Endothelial cell of umbilical vein (primary cell): Measurements from ENCODE around the gene KRT15. TPM values are rescaled to one million over a fixed set of nuclear protein-coding genes. Genes with fewer than 3 reads are reported as not detected.

Source experiments
- BruUV-seq: library from RNA; stranded (reverse); fragments of 400-500 nt; replicated peaks from 2 replicates; lab custom pipeline; 2021; lab: Mats Ljungman, UMichigan
- CTCF ChIA-PET: fragments of 300-600, 350-600 bp; sonication (Branson Sonifier 250); formaldehyde crosslinking; loops from one replicate; lab custom pipeline; 2021; ENCODE audit warnings: antibody characterized with exemption, inconsistent platforms; lab: Charles Lee
- POLR2A ChIA-PET: fragments of 300-600, 350-600 bp; sonication (Branson Sonifier 250); formaldehyde crosslinking; loops from one replicate; lab custom pipeline; 2021; ENCODE audit warnings: antibody characterized with exemption, inconsistent platforms; lab: Charles Lee
- DNase-seq: peaks from one replicate; pipeline ENCODE4 v3.0.0-alpha.2; 2011; ENCODE audit warnings: low read depth, low spot score
- FAIRE-seq: peaks from 2 replicates; lab custom pipeline; 2011; peaks lifted over from hg19 to GRCh38; lab: Jason Lieb, UNC
- H2AFZ ChIP-seq: 2 replicates; pipeline ENCODE4 v1.6.0; 2012; ENCODE audit warnings: low read depth, low read length, control low read depth, inconsistent platforms
- H3K27ac ChIP-seq: 2 replicates; pipeline ENCODE4 v1.5.1; 2011; ENCODE audit warnings: low read depth, mild to moderate bottlenecking, control low read depth, low read length, moderate library complexity; ENCODE audit not compliant: insufficient read depth
- H3K27me3 ChIP-seq, 2 experiments: 2 replicates each; pipeline versions ENCODE4 v1.6.0 to v1.6.1; 2011; ENCODE audit warnings: low read length in 2 of 2, mixed read lengths in 1 of 2; ENCODE audit not compliant: control insufficient read depth in 2 of 2, insufficient read depth in 2 of 2
- H3K36me3 ChIP-seq, 2 experiments: 2 replicates in 1 of 2; 3 replicates in 1 of 2; pipeline ENCODE4 v1.5.1; 2011; ENCODE audit warnings: low read length in 2 of 2, mild to moderate bottlenecking in 1 of 2, moderate library complexity in 1 of 2; ENCODE audit not compliant: control insufficient read depth in 2 of 2, insufficient read depth in 2 of 2; ENCODE audit errors: extremely low read depth in 1 of 2
- H3K4me1 ChIP-seq: 3 replicates; pipeline ENCODE4 v1.5.1; 2011; ENCODE audit warnings: mild to moderate bottlenecking, low read length; ENCODE audit not compliant: control insufficient read depth, insufficient read depth; ENCODE audit errors: extremely low read depth
- H3K4me2 ChIP-seq: 2 replicates; pipeline ENCODE4 v1.6.1; 2011; ENCODE audit warnings: low read length, control low read depth, mixed read lengths; ENCODE audit not compliant: insufficient read depth
- H3K4me3 ChIP-seq, 3 experiments: fragments of 200-600 bp in 1 of 3; sonication (generic), shearing (Covaris generic) in 1 of 3; replicated peaks in 1 of 3; 2 replicates each; pipeline ENCODE4 v1.5.1; 2011 to 2016; ENCODE audit warnings: control low read depth in 3 of 3, low read length in 3 of 3, mild to moderate bottlenecking in 2 of 3, inconsistent platforms in 1 of 3, low read depth in 1 of 3, moderate library complexity in 1 of 3; ENCODE audit not compliant: insufficient read depth in 1 of 3
- H3K79me2 ChIP-seq: 2 replicates; pipeline ENCODE4 v1.6.0; 2012; ENCODE audit warnings: low read length, inconsistent platforms; ENCODE audit not compliant: control insufficient read depth, insufficient read depth
- H3K9ac ChIP-seq: replicated peaks from 2 replicates; pipeline ENCODE3; 2011; ENCODE audit warnings: low read length, control low read depth; ENCODE audit not compliant: insufficient read depth; ENCODE audit errors: extremely low read depth
- H3K9me1 ChIP-seq: replicated peaks from 3 replicates; pipeline ENCODE4 v1.6.0; 2011; ENCODE audit warnings: mild to moderate bottlenecking, low read length; ENCODE audit not compliant: control insufficient read depth, insufficient read depth; ENCODE audit errors: extremely low read depth
- H3K9me3 ChIP-seq: replicated peaks from 2 replicates; pipeline ENCODE4 v1.5.1; 2012; ENCODE audit warnings: low read length, inconsistent platforms; ENCODE audit not compliant: control insufficient read depth, insufficient read depth
- H4K20me1 ChIP-seq: replicated peaks from 2 replicates; pipeline ENCODE3; 2011; ENCODE audit warnings: mild to moderate bottlenecking, low read length; ENCODE audit not compliant: control insufficient read depth, insufficient read depth; ENCODE audit errors: extremely low read depth
- CTCF ChIP-seq, 2 donors: IDR thresholded peaks; 1 replicate in 1 of 2; 2 replicates in 1 of 2; pipeline ENCODE4 v1.5.1; 2011; ENCODE audit warnings: low read length in 2 of 2, mild to moderate bottlenecking in 2 of 2, moderate library complexity in 2 of 2, control low read depth in 1 of 2, inconsistent platforms in 1 of 2, low read depth in 1 of 2; ENCODE audit not compliant: insufficient read depth in 1 of 2; ENCODE audit errors: extremely low read depth in 1 of 2
- EZH2 ChIP-seq: IDR thresholded peaks from 2 replicates; pipeline ENCODE4 v1.6.1; 2012; ENCODE audit warnings: borderline replicate concordance, low read depth, mild to moderate bottlenecking, moderate library complexity, low read length, inconsistent platforms; ENCODE audit not compliant: severe bottlenecking
- FOS ChIP-seq: IDR thresholded peaks from 2 replicates; pipeline ENCODE4 v1.6.1; 2011; ENCODE audit warnings: mild to moderate bottlenecking, low read length, moderate library complexity, borderline replicate concordance; ENCODE audit not compliant: insufficient read depth
- GATA2 ChIP-seq: IDR thresholded peaks from 2 replicates; pipeline ENCODE4 v1.7.0; 2011; ENCODE audit warnings: low read depth, mild to moderate bottlenecking, moderate library complexity, mixed read lengths, low read length; ENCODE audit not compliant: insufficient read length, insufficient read depth
- JUN ChIP-seq: IDR thresholded peaks from 2 replicates; pipeline ENCODE4 v1.6.1; 2011; ENCODE audit warnings: borderline replicate concordance, low read depth; ENCODE audit not compliant: insufficient read length, insufficient read depth
- MAX ChIP-seq: IDR thresholded peaks from 2 replicates; pipeline ENCODE4 v1.6.1; 2011; ENCODE audit not compliant: insufficient read depth, insufficient read length
- MYC ChIP-seq: IDR thresholded peaks from one replicate; pipeline ENCODE4 v1.6.1; 2011; ENCODE audit warnings: mild to moderate bottlenecking, low read depth, low read length
- POLR2A ChIP-seq: IDR thresholded peaks from 2 replicates; pipeline ENCODE4 v1.6.1; 2012; ENCODE audit warnings: low read depth, mild to moderate bottlenecking, control low read depth, low read length
- POLR2AphosphoS5 ChIP-seq: IDR thresholded peaks from 2 replicates; pipeline ENCODE4 v1.6.1; 2012; ENCODE audit warnings: low read depth, mild to moderate bottlenecking, control low read depth, low read length, moderate library complexity; ENCODE audit not compliant: insufficient read depth
- dilution Hi-C: fragments of 300-500 bp; cut with MboI; formaldehyde crosslinking; loops from one replicate; pipeline ENCODE4 v1.15.0; 2019; ENCODE audit warnings: low sequenced_read_pairs; ENCODE audit not compliant: extremely low pct_ligation_motif_present
- intact Hi-C: fragments of 100-400 bp; cut with micrococcal nuclease; formaldehyde crosslinking; loops from one replicate; pipeline ENCODE4 v1.10.0; 2022
- polyA plus RNA-seq, 4 experiments: library from polyadenylated mRNA; depleted of rRNA in 3 of 4; stranded (reverse) in 3 of 4; unstranded in 1 of 4; fragments of >200 nt; gene quantifications; 2 replicates each; pipeline versions ENCODE4 v1.2.1 to v1.2.3, GENCODE V29; 2011 to 2012; ENCODE audit warnings: missing spikeins in 1 of 4
- total RNA-seq: library from RNA; stranded (reverse); gene quantifications from 2 replicates; pipeline ENCODE4 v1.2.3, GENCODE V29; 2021

KRT15 gene
- total and polyA plus RNA-seq, 2 donors (not counting 3 experiments of a cell fraction or from before 2014, with no cell fraction given) = 0.68 to 2.8 TPM

DNA sequence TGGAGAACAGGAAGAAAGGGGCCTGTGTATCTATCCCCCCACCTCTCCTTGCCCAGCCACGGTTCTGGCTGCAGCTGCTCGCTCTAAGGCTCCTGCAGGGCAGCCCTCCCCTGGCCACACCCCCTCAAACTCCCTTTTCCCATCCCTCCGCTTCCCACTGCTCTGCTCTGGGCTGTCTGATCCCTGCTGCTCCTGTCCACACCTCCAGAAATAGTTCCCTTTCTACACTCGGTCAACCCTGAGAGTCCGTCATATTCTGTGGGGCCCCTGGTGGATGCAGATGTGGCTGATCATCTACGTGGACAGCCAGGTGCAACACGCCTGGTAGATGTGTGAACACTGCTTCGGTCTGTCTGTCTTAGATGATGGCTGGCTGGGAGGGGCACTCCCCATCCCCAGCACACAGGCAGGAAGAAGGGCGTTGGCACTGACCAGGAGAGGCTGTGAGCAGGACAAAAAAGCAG is 28.7 kb upstream of the KRT15 start:
- BruUV-seq = no TSS peak
- peaks cover 19% of the 10 kb centered on the region for H3K4me1 ChIP-seq
- no peak overlapping the region for H3K4me3 ChIP-seq
- H3K79me2 ChIP-seq = no peaks in the 10 kb centered on the region
- H3K4me2 ChIP-seq = no peak overlapping the region
- H3K9me1 ChIP-seq = no peaks in the 10 kb centered on the region
- dilution Hi-C loops = no loop called here
- H3K27ac ChIP-seq = no peak overlapping the region
- CTCF ChIA-PET = interaction anchor here (0.8 to 9.2 kb wide), 18 partner anchors 8 to 692 kb away, joined by 4 to 369 read pairs (median 28); partner anchors contain the start of genes EIF1, KRT15, KRT19 and KRT35
- no peaks in the 10 kb centered on the region for H3K36me3 ChIP-seq
- TF ChIP-seq MYC = no peak
- no peak for TF ChIP-seq FOS
- TF ChIP-seq CTCF (IDR thresholded peaks at IDR 0.05; ENCODE audit: extremely low read depth in 1 of 2, insufficient read depth in 1 of 2, low read depth in 1 of 2, low read length in 2 of 2) = no peak
- TF ChIP-seq JUN = no peak
- no peak for TF ChIP-seq POLR2A
- no peak for TF ChIP-seq MAX
- TF ChIP-seq GATA2 = no peak
- no peak for TF ChIP-seq EZH2
- TF ChIP-seq POLR2AphosphoS5 = no peak
- peak overlapping the region; percentile 32 for H2AFZ ChIP-seq
- H3K27me3 ChIP-seq = no peaks in the 10 kb centered on the region
- intact Hi-C loops = loop anchor here (5.0 kb wide), 1 partner anchor 745 kb away; no protein-coding TSS in a partner anchor
- no peaks in the 10 kb centered on the region for H4K20me1 ChIP-seq
- H3K9me3 ChIP-seq = no peaks in the 10 kb centered on the region
- DNase-seq (no peak), FAIRE-seq (no peak)
- POLR2A ChIA-PET = interaction anchor here (2.2 kb wide), 1 partner anchor 26 kb away, joined by 6 read pairs; no protein-coding TSS in a partner anchor
- no peak overlapping the region for H3K9ac ChIP-seq
